ENCODE measurements around the gene TTBK1.

TTBK1 gene

DNA sequence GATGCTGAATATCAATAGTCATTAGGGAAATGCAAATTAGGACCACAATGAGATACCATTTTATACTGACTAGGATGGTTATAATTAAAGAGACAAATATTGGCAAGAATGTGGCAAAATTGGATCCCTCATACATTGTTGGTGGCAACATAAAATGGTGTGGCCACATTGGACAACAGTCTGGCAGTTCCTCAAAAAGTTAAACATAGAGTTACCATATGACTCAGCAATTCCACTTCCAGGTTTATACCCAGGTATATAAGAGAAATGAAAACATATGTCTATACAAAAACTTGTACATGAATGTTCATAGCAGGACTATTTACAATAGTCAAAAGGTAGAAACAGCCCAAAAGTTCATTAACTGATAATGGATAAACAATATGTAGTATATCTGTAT is 67.3 kb downstream of the TTBK1 start:
- H3K4me3 ChIP-seq (ENCODE audit: low read depth, low read length), result no peak overlapping the region
- DNase-seq (ENCODE audit: low read depth), result no peak
- TF ChIP-seq, protein P1, sequence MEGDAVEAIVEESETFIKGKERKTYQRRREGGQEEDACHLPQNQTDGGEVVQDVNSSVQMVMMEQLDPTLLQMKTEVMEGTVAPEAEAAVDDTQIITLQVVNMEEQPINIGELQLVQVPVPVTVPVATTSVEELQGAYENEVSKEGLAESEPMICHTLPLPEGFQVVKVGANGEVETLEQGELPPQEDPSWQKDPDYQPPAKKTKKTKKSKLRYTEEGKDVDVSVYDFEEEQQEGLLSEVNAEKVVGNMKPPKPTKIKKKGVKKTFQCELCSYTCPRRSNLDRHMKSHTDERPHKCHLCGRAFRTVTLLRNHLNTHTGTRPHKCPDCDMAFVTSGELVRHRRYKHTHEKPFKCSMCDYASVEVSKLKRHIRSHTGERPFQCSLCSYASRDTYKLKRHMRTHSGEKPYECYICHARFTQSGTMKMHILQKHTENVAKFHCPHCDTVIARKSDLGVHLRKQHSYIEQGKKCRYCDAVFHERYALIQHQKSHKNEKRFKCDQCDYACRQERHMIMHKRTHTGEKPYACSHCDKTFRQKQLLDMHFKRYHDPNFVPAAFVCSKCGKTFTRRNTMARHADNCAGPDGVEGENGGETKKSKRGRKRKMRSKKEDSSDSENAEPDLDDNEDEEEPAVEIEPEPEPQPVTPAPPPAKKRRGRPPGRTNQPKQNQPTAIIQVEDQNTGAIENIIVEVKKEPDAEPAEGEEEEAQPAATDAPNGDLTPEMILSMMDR (IDR thresholded peaks at IDR 0.05; ENCODE audit: low read depth, low read length, missing control alignments), result no peak
- in situ Hi-C loops (cut with HindIII; ENCODE audit: low sequenced_read_pairs), result loop anchor here (5.0 kb wide), 1 partner anchor 72 kb away; no protein-coding TSS in a partner anchor

- no peak overlapping the region for H3K4me3 ChIP-seq (ENCODE audit: low read depth, low read length)
- no peak for DNase-seq (ENCODE audit: low read depth)
- TF ChIP-seq, protein P1 (IDR thresholded peaks at IDR 0.05; ENCODE audit: low read depth, low read length, missing control alignments), result no peak
- in situ Hi-C loops (cut with HindIII; ENCODE audit: low sequenced_read_pairs), result loop anchor here (5.0 kb wide), 1 partner anchor 71 kb away; no protein-coding TSS in a partner anchor
Measured at GRCh38 chr6:43311666-43312065, 68.4 kb downstream of the TTBK1 start.

DNA sequence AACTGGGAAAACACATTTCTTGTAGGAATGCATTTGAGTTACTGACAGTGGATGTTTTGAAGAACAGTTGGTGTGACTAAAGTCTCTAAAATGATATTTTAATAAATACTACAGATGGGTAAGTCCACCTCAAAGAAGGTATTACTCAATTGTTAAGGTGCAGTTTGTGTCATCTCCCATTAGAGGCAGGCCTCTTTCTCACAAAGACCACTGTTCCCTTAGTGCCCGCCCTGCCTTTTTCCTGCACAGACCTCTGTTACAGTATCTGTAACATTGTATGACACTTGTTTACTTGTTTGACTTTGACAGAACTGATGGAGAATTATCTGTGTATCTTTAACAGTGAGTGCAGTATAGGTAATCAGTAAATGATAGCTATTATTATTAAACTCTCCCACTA is 70.5 kb downstream of the TTBK1 start:
- in situ Hi-C loops (cut with HindIII; ENCODE audit: low sequenced_read_pairs), result loop anchor here (5.0 kb wide), 1 partner anchor 68 kb away; no protein-coding TSS in a partner anchor
- no peak overlapping the region for H3K4me3 ChIP-seq (ENCODE audit: low read depth, low read length)
- no peak for DNase-seq (ENCODE audit: low read depth)
- TF ChIP-seq, protein P1 (IDR thresholded peaks at IDR 0.05; ENCODE audit: low read depth, low read length, missing control alignments), result no peak

- in situ Hi-C loops (cut with HindIII; ENCODE audit: low sequenced_read_pairs), result no loop called here
- no peak overlapping the region for H3K4me3 ChIP-seq (ENCODE audit: low read depth, low read length)
- no peak for DNase-seq (ENCODE audit: low read depth)
- TF ChIP-seq, protein P1 (IDR thresholded peaks at IDR 0.05; ENCODE audit: low read depth, low read length, missing control alignments), result no peak
Measured at GRCh38 chr6:43318011-43318410, 74.7 kb downstream of the TTBK1 start.

DNA sequence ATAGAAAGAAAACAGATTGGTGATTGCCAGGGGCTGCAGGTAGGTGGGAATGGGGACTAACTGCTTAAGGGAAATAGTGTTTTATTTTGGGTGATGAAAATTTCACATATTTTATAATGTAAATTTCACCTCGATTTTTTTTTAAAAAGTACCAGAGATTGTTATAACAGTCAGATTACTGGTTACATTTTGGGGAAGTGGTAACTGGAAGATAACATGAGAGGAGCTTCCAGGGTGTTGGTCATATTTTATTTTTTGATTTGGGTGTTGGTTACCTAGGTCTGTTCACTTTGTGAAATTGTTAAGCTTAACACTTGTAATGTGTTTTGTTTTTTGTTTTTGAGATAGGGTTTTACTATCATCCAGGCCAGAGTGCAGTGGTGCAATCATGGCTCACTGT is 82.6 kb downstream of the TTBK1 start:
- in situ Hi-C loops (cut with HindIII; ENCODE audit: low sequenced_read_pairs), result loop anchor here (10.0 kb wide), 1 partner anchor 179 kb away; no protein-coding TSS in a partner anchor
- H3K4me3 ChIP-seq (ENCODE audit: low read depth, low read length), result no peak overlapping the region
- DNase-seq (ENCODE audit: low read depth), result no peak
- TF ChIP-seq, protein P1 (IDR thresholded peaks at IDR 0.05; ENCODE audit: low read depth, low read length, missing control alignments), result no peak

DNA sequence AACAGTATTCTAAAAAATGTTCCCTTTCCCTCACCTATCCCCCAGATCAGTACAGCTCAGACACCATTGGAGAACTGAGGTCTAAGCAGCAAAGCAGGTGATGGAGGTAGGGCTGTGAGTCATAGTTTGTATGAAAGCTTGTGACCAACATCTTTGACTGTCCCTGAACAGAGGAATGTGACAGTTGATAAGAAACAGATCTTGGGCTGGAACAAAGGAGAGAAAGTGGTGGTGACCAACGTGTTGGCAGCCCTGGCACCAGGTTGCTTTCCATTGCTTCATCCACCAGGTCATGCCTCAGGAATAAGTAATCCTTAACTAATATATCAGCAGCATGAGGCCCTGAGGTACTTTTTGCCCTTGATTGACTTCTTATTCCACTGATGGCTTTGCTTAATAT is 85.2 kb downstream of the TTBK1 start:
- TF ChIP-seq, protein P1 (IDR thresholded peaks at IDR 0.05; ENCODE audit: low read depth, low read length, missing control alignments), result no peak
- no peak for DNase-seq (ENCODE audit: low read depth)
- in situ Hi-C loops (cut with HindIII; ENCODE audit: low sequenced_read_pairs), result loop anchor here (10.0 kb wide), 1 partner anchor 176 kb away; no protein-coding TSS in a partner anchor
- H3K4me3 ChIP-seq (ENCODE audit: low read depth, low read length), result no peak overlapping the region
